HG02588 (cell line): ENCODE data around the gene OR52L1.

Source experiments
- ATAC-seq: cut with Tn5 transposase; IDR thresholded peaks from one replicate; pipeline ENCODE4 v1.9.1; 2021; ENCODE audit warnings: mild to moderate bottlenecking, moderate library complexity; ENCODE audit not compliant: unreplicated experiment

The OR52L1 gene

GRCh38 chr11:5941951-5942350 is 44.8 kb downstream of the OR52L1 start, which contains the start of gene OR56A3:
TSS of gene OR56A3 (plus strand) at chr11:5942251. CDS start at chr11:5947347, 5,096 bp downstream.
- ATAC-seq, result no peak

GRCh38 chr11:5940748-5941147 is 46.0 kb downstream of the OR52L1 start:
- ATAC-seq, result no peak

- no peak for ATAC-seq
Observed at GRCh38 chr11:5938603-5938965, 48.2 kb downstream of the OR52L1 start.

- no peak for ATAC-seq
Observed at GRCh38 chr11:5937868-5938602, 48.8 kb downstream of the OR52L1 start.
